GM23338 (cell line): ENCODE data around the gene XPO4. TPM values are rescaled to one million over a fixed set of nuclear protein-coding genes. Genes with fewer than 3 reads are reported as not detected.

Source experiments
- ATAC-seq: fragments of 200-7000 bp; cut with Tn5 transposase; 3 replicates; pipeline ENCODE4 v1.9.1; 2020
- DNase-seq: peaks from one replicate; pipeline ENCODE4 v3.0.0-alpha.2; 2015; ENCODE audit warnings: low spot score
- H2AFZ ChIP-seq: fragments of 200-600 bp; sonication (generic); 2 replicates; pipeline ENCODE4 v1.8.0; 2016; ENCODE audit warnings: antibody characterized with exemption, mild to moderate bottlenecking, moderate library complexity
- H3F3A ChIP-seq: fragments of 200-600 bp; sonication (generic); replicated peaks from 2 replicates; pipeline ENCODE4 v1.8.0; 2017; ENCODE audit warnings: antibody characterized with exemption, mixed run types, low read depth
- H3K27ac ChIP-seq: fragments of 200-600 bp; sonication (generic); 2 replicates; pipeline ENCODE4 v1.6.1; 2016; ENCODE audit warnings: low read depth
- H3K27me3 ChIP-seq: fragments of 200-600 bp; sonication (generic); 2 replicates; pipeline ENCODE4 v1.8.0; 2016; ENCODE audit warnings: mild to moderate bottlenecking, mixed run types, moderate library complexity; ENCODE audit not compliant: insufficient read depth
- H3K36me3 ChIP-seq: fragments of 200-600 bp; sonication (generic); 2 replicates; pipeline ENCODE4 v1.8.0; 2016; ENCODE audit warnings: mild to moderate bottlenecking; ENCODE audit not compliant: insufficient read depth
- H3K4me1 ChIP-seq: fragments of 200-600 bp; sonication (generic); 2 replicates; pipeline ENCODE4 v1.8.0; 2016; ENCODE audit warnings: mild to moderate bottlenecking, moderate library complexity; ENCODE audit not compliant: insufficient read depth
- H3K4me2 ChIP-seq: fragments of 200-600 bp; sonication (generic); 2 replicates; pipeline ENCODE4 v1.7.1; 2017; ENCODE audit warnings: mixed run types
- H3K4me3 ChIP-seq: fragments of 200-600 bp; sonication (generic); 2 replicates; pipeline ENCODE4 v1.6.1; 2016; ENCODE audit warnings: mixed run types
- H3K79me2 ChIP-seq: fragments of 200-600 bp; sonication (generic); replicated peaks from 2 replicates; pipeline ENCODE4 v1.8.0; 2017; ENCODE audit warnings: mild to moderate bottlenecking; ENCODE audit not compliant: insufficient read depth
- H3K9me2 ChIP-seq: fragments of 200-600 bp; sonication (generic); 2 replicates; pipeline ENCODE4 v1.8.0; 2017; ENCODE audit not compliant: insufficient read depth
- H4K20me1 ChIP-seq: fragments of 200-600 bp; sonication (generic); replicated peaks from 2 replicates; pipeline ENCODE4 v1.8.0; 2017; ENCODE audit warnings: mild to moderate bottlenecking; ENCODE audit not compliant: insufficient read depth
- H3K27ac Mint-ChIP-seq: 2 replicates; pipeline ENCODE4 v1.8.0; 2020; ENCODE audit warnings: inconsistent platforms, mild to moderate bottlenecking, moderate library complexity, mixed read lengths
- H3K27me3 Mint-ChIP-seq: 3 replicates; pipeline ENCODE4 v1.8.0; 2022; ENCODE audit warnings: low read depth, mild to moderate bottlenecking, moderate library complexity, mixed read lengths, inconsistent platforms; ENCODE audit not compliant: insufficient read depth, poor library complexity
- H3K36me3 Mint-ChIP-seq: 3 replicates; pipeline ENCODE4 v1.8.0; 2021; ENCODE audit warnings: low read depth, mild to moderate bottlenecking, inconsistent platforms, moderate library complexity, mixed read lengths
- H3K4me1 Mint-ChIP-seq: 3 replicates; pipeline ENCODE4 v1.8.0; 2020; ENCODE audit warnings: mild to moderate bottlenecking, inconsistent platforms, mixed read lengths
- H3K4me3 Mint-ChIP-seq: 3 replicates; pipeline ENCODE4 v1.8.0; 2021; ENCODE audit warnings: moderate library complexity, mild to moderate bottlenecking, inconsistent platforms, mixed read lengths
- H3K9me3 Mint-ChIP-seq: 3 replicates; pipeline ENCODE4 v1.8.0; 2020; ENCODE audit warnings: moderate library complexity, mild to moderate bottlenecking, inconsistent platforms, mixed read lengths
- CREB1 ChIP-seq: fragments of 250-450 bp; sonication (Bioruptor Pico); IDR thresholded peaks from 2 replicates; pipeline ENCODE4 v1.5.0; 2020; ENCODE audit warnings: low read depth, mild to moderate bottlenecking, moderate library complexity
- CTCF ChIP-seq, 2 experiments: fragments of 200-600 bp in 1 of 2; sonication (generic) in 1 of 2; conservative IDR thresholded peaks; 2 replicates each; pipeline versions ENCODE4 v1.5.1 to v1.6.1; 2016 to 2017; ENCODE audit warnings: antibody characterized with exemption in 2 of 2, low read depth in 2 of 2, mild to moderate bottlenecking in 2 of 2, moderate library complexity in 1 of 2
- ETS1 ChIP-seq: IDR thresholded peaks from 2 replicates; pipeline ENCODE4 v1.6.1; 2016; ENCODE audit warnings: antibody characterized with exemption
- EZH2 ChIP-seq: fragments of 200-600 bp; sonication (generic); IDR thresholded peaks from one replicate; pipeline ENCODE4 v1.8.0; 2017; ENCODE audit warnings: antibody characterized with exemption, mild to moderate bottlenecking, low read depth; ENCODE audit not compliant: unreplicated experiment
- EZH2phosphoT487 ChIP-seq: fragments of 200-600 bp; sonication (generic); IDR thresholded peaks from one replicate; pipeline ENCODE4 v1.8.1; 2018; ENCODE audit warnings: antibody characterized with exemption; ENCODE audit not compliant: unreplicated experiment
- JUNB ChIP-seq: IDR thresholded peaks from one replicate; pipeline ENCODE4 v1.6.1; 2016; ENCODE audit warnings: antibody characterized with exemption; ENCODE audit not compliant: unreplicated experiment
- NANOG ChIP-seq: IDR thresholded peaks from 2 replicates; pipeline ENCODE4 v1.6.1; 2016; ENCODE audit warnings: antibody characterized with exemption, borderline replicate concordance
- POLR2AphosphoS5 ChIP-seq: IDR thresholded peaks from 2 replicates; pipeline ENCODE4 v1.6.1; 2016; ENCODE audit warnings: antibody characterized with exemption, low read depth
- STAT1 ChIP-seq: IDR thresholded peaks from one replicate; pipeline ENCODE4 v1.6.1; 2016; ENCODE audit warnings: antibody characterized with exemption; ENCODE audit not compliant: unreplicated experiment
- ZNF114 ChIP-seq: fragments of 250-450 bp; sonication (Bioruptor Pico); IDR thresholded peaks from 2 replicates; pipeline ENCODE4 v1.5.0; 2020; ENCODE audit warnings: mild to moderate bottlenecking, moderate library complexity
- ZNF331 ChIP-seq: fragments of 250-450 bp; sonication (Bioruptor Pico); IDR thresholded peaks from 2 replicates; pipeline ENCODE4 v1.5.0; 2020; ENCODE audit warnings: low read depth, mild to moderate bottlenecking, moderate library complexity
- polyA plus RNA-seq: library from polyadenylated mRNA; unstranded; fragments of >200 nt; fragmentation: Nextera tagmentation; extraction: Ambion mirVana; gene quantifications from 2 replicates; pipeline ENCODE4 v1.2.1, GENCODE V29; 2016
- total RNA-seq: library from RNA; depleted of rRNA; stranded (reverse); fragments of >200 nt; shearing (Covaris generic); gene quantifications from 2 replicates; pipeline ENCODE4 v1.2.3, GENCODE V29; 2014
- TF ChIP-seq, protein P1 (sequence below): fragments of 250-450 bp; sonication (Bioruptor Pico); IDR thresholded peaks from 2 replicates; pipeline ENCODE4 v1.5.0; 2020; ENCODE audit warnings: mild to moderate bottlenecking, moderate library complexity
- TF ChIP-seq, protein P2 (sequence below): IDR thresholded peaks from one replicate; pipeline ENCODE4 v1.6.1; 2018; ENCODE audit warnings: antibody characterized with exemption; ENCODE audit not compliant: unreplicated experiment

The XPO4 gene
- total and polyA plus RNA-seq, 2 experiments from 2014 or later = 14.1 to 57.8 TPM

DNA sequence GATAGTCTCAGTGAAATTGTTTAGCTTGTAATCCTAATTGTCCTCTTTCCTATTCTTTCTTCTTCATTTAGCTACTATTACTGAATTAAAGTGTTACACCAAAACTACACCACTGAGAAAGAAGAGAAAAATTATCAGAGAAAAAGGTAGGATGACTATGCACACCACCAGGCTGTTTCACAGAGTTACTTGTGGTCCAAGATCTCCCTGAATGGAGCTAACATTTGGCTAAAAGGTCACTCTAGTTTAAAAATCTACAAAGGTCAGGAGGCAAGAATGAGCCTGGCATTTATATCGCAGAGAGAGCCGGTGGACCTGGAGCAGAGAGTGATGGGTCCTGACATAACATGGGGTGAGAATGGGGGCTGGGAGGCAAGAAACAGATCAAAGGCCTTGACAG, 91.7 kb downstream of the XPO4 start:
- no peaks in the 10 kb centered on the region for H3K4me1 Mint-ChIP-seq
- Histone ChIP-seq H3K36me3 (peaks cover 16% of the 10 kb centered on the region), H3F3A (no peaks in the 10 kb centered on the region), H3K27me3 (no peaks in the 10 kb centered on the region), H3K4me1 (no peaks in the 10 kb centered on the region), H3K4me3 (no peak overlapping the region), H4K20me1 (peaks cover 6% of the 10 kb centered on the region; the same call in 1 of the 2 replicates), H3K79me2 (peaks cover 28% of the 10 kb centered on the region), H3K27ac (no peak overlapping the region), H3K9me2 (no peaks in the 10 kb centered on the region), H3K4me2 (no peak overlapping the region), H2AFZ (no peak overlapping the region)
- no peak overlapping the region for H3K4me3 Mint-ChIP-seq
- peaks cover 3% of the 10 kb centered on the region for H3K27me3 Mint-ChIP-seq
- DNase-seq = no peak
- no peak overlapping the region for H3K27ac Mint-ChIP-seq
- ATAC-seq = no peak
- H3K9me3 Mint-ChIP-seq = no peaks in the 10 kb centered on the region
- H3K36me3 Mint-ChIP-seq = peaks cover 16% of the 10 kb centered on the region
- TF ChIP-seq, protein P1, sequence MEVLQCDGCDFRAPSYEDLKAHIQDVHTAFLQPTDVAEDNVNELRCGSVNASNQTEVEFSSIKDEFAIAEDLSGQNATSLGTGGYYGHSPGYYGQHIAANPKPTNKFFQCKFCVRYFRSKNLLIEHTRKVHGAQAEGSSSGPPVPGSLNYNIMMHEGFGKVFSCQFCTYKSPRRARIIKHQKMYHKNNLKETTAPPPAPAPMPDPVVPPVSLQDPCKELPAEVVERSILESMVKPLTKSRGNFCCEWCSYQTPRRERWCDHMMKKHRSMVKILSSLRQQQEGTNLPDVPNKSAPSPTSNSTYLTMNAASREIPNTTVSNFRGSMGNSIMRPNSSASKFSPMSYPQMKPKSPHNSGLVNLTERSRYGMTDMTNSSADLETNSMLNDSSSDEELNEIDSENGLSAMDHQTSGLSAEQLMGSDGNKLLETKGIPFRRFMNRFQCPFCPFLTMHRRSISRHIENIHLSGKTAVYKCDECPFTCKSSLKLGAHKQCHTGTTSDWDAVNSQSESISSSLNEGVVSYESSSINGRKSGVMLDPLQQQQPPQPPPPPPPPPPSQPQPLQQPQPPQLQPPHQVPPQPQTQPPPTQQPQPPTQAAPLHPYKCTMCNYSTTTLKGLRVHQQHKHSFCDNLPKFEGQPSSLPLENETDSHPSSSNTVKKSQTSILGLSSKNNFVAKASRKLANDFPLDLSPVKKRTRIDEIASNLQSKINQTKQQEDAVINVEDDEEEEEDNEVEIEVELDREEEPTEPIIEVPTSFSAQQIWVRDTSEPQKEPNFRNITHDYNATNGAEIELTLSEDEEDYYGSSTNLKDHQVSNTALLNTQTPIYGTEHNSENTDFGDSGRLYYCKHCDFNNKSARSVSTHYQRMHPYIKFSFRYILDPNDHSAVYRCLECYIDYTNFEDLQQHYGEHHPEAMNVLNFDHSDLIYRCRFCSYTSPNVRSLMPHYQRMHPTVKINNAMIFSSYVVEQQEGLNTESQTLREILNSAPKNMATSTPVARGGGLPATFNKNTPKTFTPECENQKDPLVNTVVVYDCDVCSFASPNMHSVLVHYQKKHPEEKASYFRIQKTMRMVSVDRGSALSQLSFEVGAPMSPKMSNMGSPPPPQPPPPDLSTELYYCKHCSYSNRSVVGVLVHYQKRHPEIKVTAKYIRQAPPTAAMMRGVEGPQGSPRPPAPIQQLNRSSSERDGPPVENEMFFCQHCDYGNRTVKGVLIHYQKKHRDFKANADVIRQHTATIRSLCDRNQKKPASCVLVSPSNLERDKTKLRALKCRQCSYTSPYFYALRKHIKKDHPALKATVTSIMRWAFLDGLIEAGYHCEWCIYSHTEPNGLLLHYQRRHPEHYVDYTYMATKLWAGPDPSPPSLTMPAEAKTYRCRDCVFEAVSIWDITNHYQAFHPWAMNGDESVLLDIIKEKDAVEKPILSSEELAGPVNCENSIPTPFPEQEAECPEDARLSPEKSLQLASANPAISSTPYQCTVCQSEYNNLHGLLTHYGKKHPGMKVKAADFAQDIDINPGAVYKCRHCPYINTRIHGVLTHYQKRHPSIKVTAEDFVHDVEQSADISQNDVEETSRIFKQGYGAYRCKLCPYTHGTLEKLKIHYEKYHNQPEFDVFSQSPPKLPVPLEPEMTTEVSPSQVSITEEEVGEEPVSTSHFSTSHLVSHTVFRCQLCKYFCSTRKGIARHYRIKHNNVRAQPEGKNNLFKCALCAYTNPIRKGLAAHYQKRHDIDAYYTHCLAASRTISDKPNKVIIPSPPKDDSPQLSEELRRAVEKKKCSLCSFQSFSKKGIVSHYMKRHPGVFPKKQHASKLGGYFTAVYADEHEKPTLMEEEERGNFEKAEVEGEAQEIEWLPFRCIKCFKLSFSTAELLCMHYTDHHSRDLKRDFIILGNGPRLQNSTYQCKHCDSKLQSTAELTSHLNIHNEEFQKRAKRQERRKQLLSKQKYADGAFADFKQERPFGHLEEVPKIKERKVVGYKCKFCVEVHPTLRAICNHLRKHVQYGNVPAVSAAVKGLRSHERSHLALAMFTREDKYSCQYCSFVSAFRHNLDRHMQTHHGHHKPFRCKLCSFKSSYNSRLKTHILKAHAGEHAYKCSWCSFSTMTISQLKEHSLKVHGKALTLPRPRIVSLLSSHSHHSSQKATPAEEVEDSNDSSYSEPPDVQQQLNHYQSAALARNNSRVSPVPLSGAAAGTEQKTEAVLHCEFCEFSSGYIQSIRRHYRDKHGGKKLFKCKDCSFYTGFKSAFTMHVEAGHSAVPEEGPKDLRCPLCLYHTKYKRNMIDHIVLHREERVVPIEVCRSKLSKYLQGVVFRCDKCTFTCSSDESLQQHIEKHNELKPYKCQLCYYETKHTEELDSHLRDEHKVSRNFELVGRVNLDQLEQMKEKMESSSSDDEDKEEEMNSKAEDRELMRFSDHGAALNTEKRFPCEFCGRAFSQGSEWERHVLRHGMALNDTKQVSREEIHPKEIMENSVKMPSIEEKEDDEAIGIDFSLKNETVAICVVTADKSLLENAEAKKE = no peak
- TF ChIP-seq CTCF (conservative IDR thresholded peaks at IDR 0.05; ENCODE audit: low read depth in 2 of 2) (no peak), JUNB (no peak), ZNF331 (CRISPR knock-in tag) (no peak), STAT1 (no peak), POLR2AphosphoS5 (no peak), EZH2phosphoT487 (no peak), ZNF114 (CRISPR knock-in tag) (no peak), CREB1 (CRISPR knock-in tag) (no peak), NANOG (no peak), EZH2 (no peak), ETS1 (no peak)
- TF ChIP-seq, protein P2, sequence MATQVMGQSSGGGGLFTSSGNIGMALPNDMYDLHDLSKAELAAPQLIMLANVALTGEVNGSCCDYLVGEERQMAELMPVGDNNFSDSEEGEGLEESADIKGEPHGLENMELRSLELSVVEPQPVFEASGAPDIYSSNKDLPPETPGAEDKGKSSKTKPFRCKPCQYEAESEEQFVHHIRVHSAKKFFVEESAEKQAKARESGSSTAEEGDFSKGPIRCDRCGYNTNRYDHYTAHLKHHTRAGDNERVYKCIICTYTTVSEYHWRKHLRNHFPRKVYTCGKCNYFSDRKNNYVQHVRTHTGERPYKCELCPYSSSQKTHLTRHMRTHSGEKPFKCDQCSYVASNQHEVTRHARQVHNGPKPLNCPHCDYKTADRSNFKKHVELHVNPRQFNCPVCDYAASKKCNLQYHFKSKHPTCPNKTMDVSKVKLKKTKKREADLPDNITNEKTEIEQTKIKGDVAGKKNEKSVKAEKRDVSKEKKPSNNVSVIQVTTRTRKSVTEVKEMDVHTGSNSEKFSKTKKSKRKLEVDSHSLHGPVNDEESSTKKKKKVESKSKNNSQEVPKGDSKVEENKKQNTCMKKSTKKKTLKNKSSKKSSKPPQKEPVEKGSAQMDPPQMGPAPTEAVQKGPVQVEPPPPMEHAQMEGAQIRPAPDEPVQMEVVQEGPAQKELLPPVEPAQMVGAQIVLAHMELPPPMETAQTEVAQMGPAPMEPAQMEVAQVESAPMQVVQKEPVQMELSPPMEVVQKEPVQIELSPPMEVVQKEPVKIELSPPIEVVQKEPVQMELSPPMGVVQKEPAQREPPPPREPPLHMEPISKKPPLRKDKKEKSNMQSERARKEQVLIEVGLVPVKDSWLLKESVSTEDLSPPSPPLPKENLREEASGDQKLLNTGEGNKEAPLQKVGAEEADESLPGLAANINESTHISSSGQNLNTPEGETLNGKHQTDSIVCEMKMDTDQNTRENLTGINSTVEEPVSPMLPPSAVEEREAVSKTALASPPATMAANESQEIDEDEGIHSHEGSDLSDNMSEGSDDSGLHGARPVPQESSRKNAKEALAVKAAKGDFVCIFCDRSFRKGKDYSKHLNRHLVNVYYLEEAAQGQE = no peak
